Measurements from ENCODE around the gene RAMP1. TPM values are rescaled to one million over a fixed set of nuclear protein-coding genes. Genes with fewer than 3 reads are reported as not detected.
A peak's percentile ranks its signal among the peaks of the same experiment; 100 is the strongest.

The RAMP1 gene
- total RNA-seq, 4 donors from 2014 or later: 1.3 to 50.8 (median 31.5) TPM

DNA sequence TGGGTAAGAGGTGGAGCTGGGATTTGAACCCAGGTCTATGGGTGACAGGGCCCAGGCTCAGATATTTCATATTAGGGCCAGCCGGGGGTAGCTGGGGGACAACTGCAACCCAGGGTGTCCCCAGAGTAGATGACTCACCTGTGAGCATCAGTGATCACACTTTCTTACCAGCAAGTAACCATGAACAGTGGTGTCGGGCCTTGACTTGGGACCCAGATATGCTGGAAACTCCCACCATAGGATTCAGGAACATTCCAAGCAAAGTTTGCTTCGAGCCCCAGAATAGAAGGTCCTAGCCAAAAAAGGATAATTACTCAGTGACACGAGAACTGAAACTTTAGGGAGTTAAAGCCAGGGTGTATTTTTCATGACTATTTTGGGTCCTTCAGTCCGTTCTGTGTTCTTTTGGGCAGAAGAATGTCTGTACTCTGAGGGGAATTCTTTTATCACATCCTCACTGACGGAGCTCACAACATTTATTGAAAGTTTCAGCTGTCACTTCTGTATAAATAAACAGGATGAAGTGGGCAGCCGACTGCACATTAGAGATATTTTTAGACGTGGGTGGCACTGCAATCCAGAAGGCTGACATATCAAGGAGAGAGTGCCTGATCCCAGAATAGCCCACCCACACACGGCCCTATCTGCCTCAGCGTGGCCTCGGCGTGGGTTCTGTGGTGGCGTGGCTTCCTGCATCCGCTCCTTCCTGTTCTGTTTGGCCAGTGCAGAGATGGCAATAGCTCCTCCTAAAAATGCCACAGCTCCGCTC, 45.6 kb downstream of the RAMP1 start:
- DNase-seq (ENCODE audit: low spot score) (no peak), ATAC-seq (ENCODE audit: low FRiP score) (peak; percentile 41)
- TF ChIP-seq, protein P1, sequence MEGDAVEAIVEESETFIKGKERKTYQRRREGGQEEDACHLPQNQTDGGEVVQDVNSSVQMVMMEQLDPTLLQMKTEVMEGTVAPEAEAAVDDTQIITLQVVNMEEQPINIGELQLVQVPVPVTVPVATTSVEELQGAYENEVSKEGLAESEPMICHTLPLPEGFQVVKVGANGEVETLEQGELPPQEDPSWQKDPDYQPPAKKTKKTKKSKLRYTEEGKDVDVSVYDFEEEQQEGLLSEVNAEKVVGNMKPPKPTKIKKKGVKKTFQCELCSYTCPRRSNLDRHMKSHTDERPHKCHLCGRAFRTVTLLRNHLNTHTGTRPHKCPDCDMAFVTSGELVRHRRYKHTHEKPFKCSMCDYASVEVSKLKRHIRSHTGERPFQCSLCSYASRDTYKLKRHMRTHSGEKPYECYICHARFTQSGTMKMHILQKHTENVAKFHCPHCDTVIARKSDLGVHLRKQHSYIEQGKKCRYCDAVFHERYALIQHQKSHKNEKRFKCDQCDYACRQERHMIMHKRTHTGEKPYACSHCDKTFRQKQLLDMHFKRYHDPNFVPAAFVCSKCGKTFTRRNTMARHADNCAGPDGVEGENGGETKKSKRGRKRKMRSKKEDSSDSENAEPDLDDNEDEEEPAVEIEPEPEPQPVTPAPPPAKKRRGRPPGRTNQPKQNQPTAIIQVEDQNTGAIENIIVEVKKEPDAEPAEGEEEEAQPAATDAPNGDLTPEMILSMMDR (IDR thresholded peaks at IDR 0.05): no peak

GRCh38 chr2:237907144-237907543, 47.7 kb downstream of the RAMP1 start:
- TF ChIP-seq, protein P1 (IDR thresholded peaks at IDR 0.05): no peak
- no peak for DNase-seq (ENCODE audit: low spot score)
- ATAC-seq (ENCODE audit: low FRiP score): no peak

DNA sequence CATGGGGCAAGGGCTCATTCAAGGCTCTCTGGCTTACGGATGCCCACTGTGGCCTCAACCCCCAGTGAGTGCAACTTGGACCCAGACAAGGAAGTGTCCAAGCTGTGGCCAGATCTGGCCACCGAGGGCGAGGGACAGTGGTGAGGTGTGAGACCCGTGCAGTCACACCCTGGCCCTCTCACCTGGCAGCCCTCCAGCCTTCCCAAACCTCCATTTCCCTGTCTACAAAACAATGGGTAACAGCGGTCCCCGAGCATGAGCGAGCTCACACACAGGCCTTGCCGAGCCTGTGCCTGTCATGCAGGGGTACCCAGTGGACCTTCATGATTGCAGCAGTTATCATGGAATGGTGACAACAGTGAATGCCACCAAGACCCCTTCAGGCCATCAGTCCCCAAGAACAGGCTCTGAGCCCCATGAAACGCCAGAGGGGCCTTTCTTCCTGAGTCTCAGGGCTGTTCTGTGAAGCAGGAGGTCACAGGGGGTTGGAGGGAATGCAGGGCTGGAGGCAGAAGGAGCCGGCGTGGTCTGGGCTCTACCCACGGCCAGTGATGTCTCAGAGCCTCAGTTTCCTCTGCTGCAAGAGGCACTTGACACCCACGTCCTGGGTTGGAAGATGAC, 49.8 kb downstream of the RAMP1 start:
- DNase-seq (ENCODE audit: low spot score) (no peak), ATAC-seq (ENCODE audit: low FRiP score) (no peak)
- TF ChIP-seq, protein P1 (IDR thresholded peaks at IDR 0.05): no peak

DNA sequence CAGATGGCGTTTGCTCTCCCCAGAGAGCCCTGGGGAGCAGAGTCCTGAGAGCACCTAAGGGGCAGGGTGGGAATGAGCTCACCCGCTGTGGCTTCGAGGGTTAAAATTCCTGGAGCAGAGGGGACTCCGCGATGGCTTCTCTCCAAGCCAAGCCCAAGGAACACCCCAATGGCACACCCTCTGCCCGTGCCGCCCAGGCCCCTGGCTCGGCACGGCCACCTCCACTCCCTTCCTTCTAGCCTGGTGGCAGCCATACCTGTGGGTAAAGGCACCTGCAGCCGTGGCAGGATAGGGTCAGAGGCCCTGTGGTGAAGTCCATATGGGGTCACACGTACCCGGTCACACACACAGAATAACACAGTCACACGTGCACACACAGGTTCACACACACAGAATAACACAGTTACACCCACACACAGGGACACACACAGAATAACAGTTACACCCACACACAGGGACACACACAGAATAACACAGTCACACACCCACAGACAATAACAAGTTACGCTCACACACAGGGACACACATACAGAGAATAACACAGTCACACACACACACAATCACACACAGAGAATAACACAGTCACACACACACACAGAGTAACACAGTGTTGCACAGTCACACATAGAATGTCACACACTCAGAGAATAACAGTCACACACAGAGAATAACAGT, 50.5 kb downstream of the RAMP1 start:
- TF ChIP-seq, protein P1 (IDR thresholded peaks at IDR 0.05): no peak
- no peak for ATAC-seq (ENCODE audit: low FRiP score)
- no peak for DNase-seq (ENCODE audit: low spot score)

GRCh38 chr2:237910576-237911362, 51.3 kb downstream of the RAMP1 start:
- ATAC-seq (ENCODE audit: low FRiP score): no peak
- TF ChIP-seq, protein P1 (IDR thresholded peaks at IDR 0.05): no peak
- DNase-seq (ENCODE audit: low spot score): no peak

DNA sequence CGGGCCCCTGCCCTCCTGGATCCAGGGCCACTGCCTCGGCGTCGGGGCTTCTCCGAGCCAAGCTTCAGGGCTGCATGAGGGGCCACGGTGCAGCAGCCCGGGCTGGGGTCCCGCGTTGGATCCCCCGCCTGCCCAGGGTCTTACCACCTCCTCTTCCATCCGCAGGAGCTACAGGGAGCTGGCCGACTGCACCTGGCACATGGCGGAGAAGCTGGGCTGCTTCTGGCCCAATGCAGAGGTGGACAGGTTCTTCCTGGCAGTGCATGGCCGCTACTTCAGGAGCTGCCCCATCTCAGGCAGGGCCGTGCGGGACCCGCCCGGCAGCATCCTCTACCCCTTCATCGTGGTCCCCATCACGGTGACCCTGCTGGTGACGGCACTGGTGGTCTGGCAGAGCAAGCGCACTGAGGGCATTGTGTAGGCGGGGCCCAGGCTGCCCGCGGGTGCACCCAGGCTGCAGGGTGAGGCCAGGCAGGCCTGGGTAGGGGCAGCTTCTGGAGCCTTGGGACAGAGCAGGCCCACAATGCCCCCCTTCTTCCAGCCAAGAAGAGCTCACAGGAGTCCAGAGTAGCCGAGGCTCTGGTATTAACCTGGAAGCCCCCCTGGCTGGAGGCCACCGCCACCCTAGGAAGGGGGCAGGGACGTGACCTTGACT, 52.1 kb downstream of the RAMP1 start:
- TF ChIP-seq, protein P1 (IDR thresholded peaks at IDR 0.05): no peak
- DNase-seq (ENCODE audit: low spot score): no peak
- ATAC-seq (ENCODE audit: low FRiP score): no peak

Measured in omental fat pad (tissue), 4 donors.